GM21447 (cell line): Measurements from ENCODE around the gene PGAM2.
A peak's percentile ranks its signal among the peaks of the same experiment; 100 is the strongest.

Source experiments
- ATAC-seq: cut with Tn5 transposase; IDR thresholded peaks from one replicate; pipeline ENCODE4 v1.9.1; 2021; ENCODE audit not compliant: unreplicated experiment

The PGAM2 gene

GRCh38 chr7:44086627-44087026 is 21.3 kb upstream of the PGAM2 start:
- ATAC-seq, result no peak

DNA sequence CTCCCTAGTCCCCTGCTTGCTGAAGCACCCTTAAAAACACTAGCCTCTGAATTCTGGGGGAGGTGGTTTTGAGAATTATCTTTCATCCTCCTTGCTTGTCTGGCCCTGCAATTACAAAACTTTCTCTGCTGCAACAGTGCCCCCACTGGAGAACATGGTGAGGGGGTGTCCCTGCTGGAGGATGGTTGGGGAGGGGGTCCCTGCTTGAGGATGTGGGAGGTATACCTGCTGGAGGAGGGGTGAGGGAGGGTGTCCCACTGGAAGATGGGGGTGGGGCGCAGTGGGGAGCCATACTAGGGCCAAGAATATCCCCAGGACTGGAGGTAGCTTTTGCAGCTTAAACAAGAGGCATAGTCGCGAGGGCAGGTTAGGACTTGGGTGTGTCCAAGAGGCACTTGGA is 20.2 kb upstream of the PGAM2 start:
- ATAC-seq, result no peak

GRCh38 chr7:44084701-44085100 is 19.3 kb upstream of the PGAM2 start:
- ATAC-seq, result no peak

DNA sequence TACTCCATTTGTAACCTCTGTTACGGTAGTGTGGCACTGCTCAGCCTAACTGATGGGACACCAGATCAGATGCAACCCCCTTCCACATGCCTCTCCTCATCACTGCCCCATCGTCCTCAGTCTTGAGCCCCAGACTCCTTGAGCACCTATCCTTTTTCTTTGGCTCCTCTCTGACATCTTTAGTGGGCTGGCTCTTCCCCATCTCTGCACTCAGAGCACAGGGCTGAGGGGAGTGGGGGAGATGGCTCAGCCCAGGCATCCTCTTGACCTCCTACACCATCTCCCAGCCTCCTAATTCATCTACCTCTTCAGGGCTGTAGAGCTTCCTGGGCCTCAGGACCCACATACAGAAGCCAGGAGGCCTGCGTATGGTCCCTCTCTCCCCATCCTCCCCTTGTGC is 18.4 kb upstream of the PGAM2 start:
- no peak for ATAC-seq

DNA sequence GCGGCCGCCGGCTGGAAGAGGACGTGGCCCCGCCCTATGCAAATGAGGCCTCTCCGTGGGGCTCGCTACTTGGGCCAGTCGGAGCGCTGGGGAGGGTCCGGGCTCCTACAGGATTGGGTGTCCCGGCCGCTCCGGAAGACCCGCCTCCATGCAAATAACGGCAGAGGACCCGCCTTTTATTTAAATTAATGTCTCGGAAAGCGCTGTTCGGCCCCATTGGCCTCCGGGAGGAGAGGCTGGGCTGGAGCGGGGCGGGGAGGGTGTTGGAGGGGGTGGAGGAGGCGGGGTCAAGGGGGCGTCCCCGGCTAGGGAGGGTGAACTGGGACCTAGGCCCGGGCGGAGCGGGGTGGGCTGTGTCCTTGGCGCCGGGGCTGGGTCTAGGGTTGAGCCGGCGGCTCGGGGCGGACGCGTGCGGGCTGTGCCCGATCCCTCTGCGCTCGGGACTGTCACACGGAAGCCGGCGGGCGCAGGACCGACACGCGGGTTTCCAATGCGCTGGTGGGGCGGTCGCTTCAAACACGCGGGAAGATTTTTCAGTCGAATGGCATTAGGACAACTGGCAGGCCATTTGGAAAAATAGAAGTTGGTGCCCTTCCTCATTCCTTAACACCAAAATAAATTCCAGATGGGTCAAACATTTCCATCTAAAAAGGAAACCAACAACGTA is 17.3 kb upstream of the PGAM2 start:
- ATAC-seq, result peak; percentile 85

DNA sequence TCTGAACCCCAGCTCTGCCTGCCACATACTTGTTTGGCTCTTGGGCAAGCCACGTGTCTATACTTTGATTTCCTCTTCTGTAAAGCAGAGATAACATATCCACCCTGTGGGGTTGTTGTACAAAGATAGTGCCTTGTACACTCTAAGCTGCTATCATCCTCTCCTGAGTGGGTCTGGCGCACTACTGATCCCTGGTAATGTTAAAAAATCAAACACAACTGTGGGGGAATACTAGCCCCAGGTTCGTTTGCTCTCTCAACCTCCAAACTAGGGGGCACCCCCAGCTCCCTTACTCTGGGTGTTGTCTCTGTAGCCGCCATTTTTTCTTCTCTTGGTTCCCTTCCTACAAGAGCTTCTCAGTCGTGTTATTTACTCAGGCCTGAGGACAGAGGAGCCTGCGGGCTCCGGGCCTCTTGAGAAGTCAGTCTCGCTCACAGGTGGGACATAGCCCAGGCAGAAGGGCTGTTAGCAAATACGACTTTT is 15.9 kb upstream of the PGAM2 start:
- no peak for ATAC-seq

GRCh38 chr7:44080686-44081265 is 15.4 kb upstream of the PGAM2 start:
- no peak for ATAC-seq

GRCh38 chr7:44080118-44080517 is 14.8 kb upstream of the PGAM2 start:
- ATAC-seq, result no peak

- ATAC-seq, result no peak
Observed at GRCh38 chr7:44079331-44080021, 14.1 kb upstream of the PGAM2 start.

DNA sequence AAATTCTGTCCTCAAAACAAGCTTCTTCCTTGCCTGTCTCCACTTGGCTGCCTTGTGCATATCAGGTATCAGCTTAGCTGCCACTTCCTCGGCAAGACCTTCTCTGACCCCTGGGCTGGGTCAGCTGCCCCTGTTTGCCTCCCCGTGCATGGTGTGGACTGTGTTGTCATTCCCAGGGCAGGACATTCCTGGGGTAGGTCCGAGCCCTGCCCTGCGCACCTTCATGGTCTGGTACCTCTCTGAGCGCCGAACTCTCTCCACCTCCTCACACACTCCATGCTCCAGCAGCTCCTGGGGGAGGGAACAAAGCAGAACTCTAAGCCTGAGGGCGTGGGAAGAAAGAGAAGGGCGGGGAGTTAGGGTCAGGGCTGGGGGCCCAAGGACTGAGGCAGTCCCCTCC is 13.2 kb upstream of the PGAM2 start:
- ATAC-seq, result no peak

GRCh38 chr7:44077681-44078091 is 12.3 kb upstream of the PGAM2 start:
- ATAC-seq, result no peak

DNA sequence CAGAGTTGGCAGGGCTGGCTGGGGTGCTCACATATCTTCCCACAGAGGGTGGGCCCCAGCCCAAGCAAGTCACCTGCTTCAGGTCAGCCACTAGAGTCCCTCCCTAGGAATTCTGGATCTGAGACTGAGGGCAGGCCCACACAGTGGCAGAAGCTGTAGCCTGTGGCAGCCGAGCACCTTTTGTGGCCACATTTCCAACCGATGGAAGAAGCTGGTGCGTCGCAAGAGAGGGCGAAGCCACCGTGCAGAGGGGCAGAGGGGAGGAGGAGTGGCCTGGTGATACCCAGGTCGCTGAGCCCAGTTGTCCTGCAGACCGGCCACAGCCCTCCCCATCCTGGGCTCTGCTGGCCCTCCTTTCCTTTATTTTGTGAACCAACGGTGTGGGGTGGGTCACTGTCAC is 11.7 kb upstream of the PGAM2 start:
- no peak for ATAC-seq

- ATAC-seq, result no peak
Observed at GRCh38 chr7:44076101-44076895, 10.9 kb upstream of the PGAM2 start.

DNA sequence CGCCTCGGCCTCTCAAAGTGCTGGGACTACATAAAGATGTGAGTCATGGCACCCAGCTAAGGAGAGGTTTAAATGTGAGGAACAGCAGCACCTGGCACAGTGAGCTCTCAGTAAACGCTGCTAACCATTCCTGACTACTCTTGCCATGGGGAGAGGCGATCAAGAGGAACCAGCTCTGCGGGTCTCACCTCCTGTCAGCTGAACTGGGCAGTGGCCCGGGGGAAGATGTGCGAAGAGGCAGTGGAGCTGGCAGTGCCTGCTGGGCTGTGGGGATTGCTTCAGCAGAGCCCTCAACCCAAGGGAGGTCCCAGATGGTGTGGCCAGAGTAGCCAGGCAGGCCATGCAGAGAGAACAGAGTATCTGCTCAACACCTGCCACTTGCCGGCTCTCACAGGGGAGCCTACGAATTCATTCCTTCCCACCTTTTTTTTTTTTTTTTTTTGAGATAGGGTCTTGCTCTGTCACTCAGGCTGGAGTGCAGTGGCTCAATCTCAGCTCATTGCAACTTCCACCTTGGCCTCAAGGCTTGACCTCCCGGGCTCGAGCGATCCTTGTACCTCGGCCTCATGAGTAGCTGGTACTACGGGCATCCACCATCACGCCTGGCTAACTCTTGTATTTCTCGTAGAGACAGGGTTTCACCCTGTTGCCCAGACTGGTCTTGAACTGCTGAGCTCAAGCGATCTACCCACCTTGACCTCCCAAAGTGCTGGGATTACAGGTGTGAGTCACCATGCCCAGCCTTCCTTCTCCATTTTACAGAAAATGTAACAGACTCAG is 10.1 kb upstream of the PGAM2 start:
- no peak for ATAC-seq

DNA sequence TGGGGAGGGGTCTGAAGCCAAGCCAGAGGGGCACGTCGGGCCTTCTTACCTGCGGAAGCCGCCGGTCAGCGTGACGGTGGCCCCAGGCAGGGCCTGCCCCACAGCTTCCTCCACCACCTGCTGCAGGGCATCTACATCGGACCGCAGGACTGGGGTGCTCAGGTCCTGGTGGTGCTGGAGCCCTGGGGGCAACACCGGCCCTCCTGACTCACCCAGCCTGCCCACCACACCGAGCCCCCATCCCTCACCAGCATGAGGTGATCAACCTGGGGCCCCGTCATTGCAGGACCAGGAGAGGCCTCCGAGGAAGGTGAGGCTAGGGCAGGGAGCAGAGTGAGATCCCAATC is 9.0 kb upstream of the PGAM2 start:
- ATAC-seq, result no peak

DNA sequence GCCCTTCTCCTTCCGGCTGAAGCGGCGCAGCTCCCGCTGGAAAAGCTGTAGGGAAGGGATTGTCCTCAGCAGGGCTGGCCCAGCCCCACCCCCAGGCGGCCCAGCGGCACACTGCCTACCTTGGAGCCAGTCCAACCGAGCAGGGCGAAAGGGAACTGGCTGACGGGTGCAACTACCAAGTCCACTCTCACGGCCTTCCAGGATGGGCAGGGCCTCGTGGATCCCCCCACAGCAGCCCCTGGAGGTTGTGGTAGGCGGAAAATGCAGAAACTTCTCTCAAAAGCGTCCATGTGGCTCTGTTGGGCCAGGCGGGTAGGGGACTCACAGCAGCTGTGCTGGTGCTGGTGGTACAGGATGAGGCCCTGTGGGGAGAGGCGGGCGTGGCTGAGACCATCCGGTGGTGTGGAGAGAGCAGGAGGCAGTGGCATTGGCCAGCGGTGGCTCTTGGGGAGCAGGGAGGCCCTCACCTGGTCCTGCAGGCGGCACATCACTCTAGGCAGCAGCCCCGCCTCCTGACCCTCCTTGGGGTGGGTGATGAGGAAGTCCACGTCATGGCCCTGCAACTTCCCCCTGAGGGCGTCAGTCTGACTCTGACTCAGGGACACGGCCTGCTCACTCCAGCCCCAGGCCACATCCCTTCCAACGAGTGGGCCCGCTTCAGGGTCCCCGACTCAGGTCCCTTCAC is 8.4 kb upstream of the PGAM2 start:
- ATAC-seq, result peak; percentile 59

DNA sequence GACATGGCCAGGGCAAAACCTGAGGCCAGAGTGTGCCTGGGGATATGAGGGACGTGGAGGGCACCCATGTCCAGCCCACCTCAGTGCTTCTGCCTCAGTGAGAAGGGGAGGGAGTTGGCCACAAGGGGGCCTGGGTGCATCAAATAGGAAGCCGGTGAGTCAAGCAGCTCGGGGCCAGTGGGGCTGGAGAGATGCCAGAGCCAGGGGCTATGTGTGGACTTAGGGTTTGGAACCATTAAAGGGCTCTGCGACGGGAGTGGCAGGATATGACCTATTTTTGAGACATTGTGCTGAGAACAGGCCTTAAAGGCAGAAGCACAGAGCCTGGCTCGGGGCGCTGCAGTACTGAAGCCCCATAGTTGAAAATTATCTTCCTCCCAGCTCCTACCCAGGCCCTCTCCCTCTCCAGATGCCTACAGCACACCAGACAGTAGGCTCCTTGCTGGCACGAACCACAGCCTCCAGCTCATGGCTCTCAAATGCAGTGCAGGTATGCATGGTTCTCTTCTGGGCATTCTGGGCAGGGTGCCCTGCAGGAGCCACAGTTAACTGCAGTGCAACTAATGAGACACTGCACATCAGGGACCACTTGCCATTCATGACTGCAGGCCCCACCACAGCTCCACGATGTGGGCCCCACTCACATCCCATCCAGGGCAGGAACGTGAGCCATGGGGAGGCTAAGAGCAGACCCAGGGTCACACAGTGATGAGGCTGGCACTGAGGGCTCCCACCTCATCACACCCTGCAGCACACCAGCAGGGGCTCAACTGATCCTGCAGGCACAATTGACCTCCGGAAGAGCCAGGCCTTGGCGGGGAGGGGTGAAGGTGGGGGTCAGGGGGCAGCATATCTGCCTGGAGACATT is 7.2 kb upstream of the PGAM2 start:
- ATAC-seq, result no peak

DNA sequence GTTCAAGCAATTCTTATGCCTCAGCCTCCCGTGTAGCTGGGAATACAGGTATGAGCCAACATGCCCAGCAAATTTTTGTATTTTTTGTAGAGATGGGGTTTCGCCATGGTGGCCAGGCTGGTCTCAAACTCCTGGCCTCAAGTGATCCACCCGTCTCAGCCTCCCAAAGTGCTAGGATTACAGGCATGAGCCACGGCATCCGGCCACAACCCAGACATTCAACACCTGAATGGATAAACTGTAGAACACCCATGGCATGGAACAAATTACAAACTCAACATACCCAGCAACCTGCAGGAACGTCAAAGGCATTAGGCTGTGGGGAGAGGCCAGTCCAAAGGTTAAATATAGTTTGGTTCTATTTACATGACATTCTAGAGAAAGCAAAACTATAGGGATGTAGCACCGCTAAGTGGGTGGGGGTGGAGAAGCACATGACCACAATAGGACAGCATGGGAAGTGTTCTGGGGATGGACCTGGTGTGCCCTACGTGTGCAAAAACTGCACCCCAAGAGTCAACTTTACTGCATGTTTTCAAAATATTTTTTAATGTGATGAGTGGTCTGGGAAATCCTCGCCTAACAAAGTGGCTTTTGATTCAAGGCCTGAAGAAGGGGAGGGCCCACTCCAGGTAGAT is 6.5 kb upstream of the PGAM2 start:
- ATAC-seq, result no peak

GRCh38 chr7:44068054-44068453 is 2.7 kb upstream of the PGAM2 start:
- ATAC-seq, result no peak
